ENCODE results near the gene ATP4B.

GRCh38 chr13:113661509-113661908 is 3.5 kb upstream of the ATP4B start:
- TF ChIP-seq EZH2phosphoT487 (IDR thresholded peaks at IDR 0.05; ENCODE audit: insufficient read depth, low read depth) (no peak), EZH2 (IDR thresholded peaks at IDR 0.05; ENCODE audit: insufficient read depth, poor library complexity, severe bottlenecking) (no peak)

Data from GM23248 (cell line).